Heart left ventricle (tissue), 16 donors: ENCODE data around the gene BMPER. TPM values are rescaled to one million over a fixed set of nuclear protein-coding genes. Genes with fewer than 3 reads are reported as not detected.

Experiments used
- ATAC-seq, 4 donors: fragments of 200-7000 bp; cut with Tn5 transposase; one replicate each; pipeline ENCODE4 v1.9.1; 2020 to 2022; ENCODE audit warnings: moderate library complexity in 4 of 4, mild to moderate bottlenecking in 3 of 4, moderate number of reproducible peaks in 1 of 4
- DNase-seq, 5 donors: peaks; one replicate each; pipeline ENCODE4 v3.0.0-alpha.2; 2020
- H3K27ac ChIP-seq, 12 donors: fragments of 200-600 bp; sonication (generic) in 4 of 12; one replicate each; pipeline versions ENCODE4 v1.5.0 to v1.8.0; 2016 to 2022; ENCODE audit warnings: mild to moderate bottlenecking in 2 of 12
- H3K27me3 ChIP-seq, 9 donors: fragments of 200-600 bp; sonication (generic) in 2 of 9; one replicate each; pipeline versions ENCODE4 v1.5.1 to v1.8.0; 2016 to 2022; ENCODE audit warnings: mild to moderate bottlenecking in 3 of 9
- H3K36me3 ChIP-seq, 9 donors: fragments of 200-600 bp; sonication (generic) in 2 of 9; one replicate each; pipeline versions ENCODE4 v1.5.0 to v1.8.0; 2018 to 2022; ENCODE audit warnings: mild to moderate bottlenecking in 2 of 9
- H3K4me1 ChIP-seq, 12 donors: fragments of 200-600 bp; sonication (generic) in 4 of 12; one replicate each; pipeline versions ENCODE4 v1.5.0 to v1.8.0; 2016 to 2022; ENCODE audit warnings: mild to moderate bottlenecking in 3 of 12
- H3K4me3 ChIP-seq, 12 donors: fragments of 200-600 bp; sonication (generic) in 4 of 12; one replicate each; pipeline versions ENCODE4 v1.5.0 to v1.8.0; 2017 to 2022; ENCODE audit warnings: mild to moderate bottlenecking in 9 of 12, moderate library complexity in 4 of 12
- H3K9me3 ChIP-seq, 12 donors: fragments of 200-600 bp; sonication (generic) in 4 of 12; one replicate each; pipeline versions ENCODE4 v1.5.0 to v1.8.0; 2016 to 2022; ENCODE audit warnings: mild to moderate bottlenecking in 1 of 12
- CTCF ChIP-seq, 12 donors: fragments of 200-600 bp; sonication (generic) in 4 of 12; IDR thresholded peaks; one replicate each; pipeline versions ENCODE4 v1.5.0 to v1.8.0; 2018 to 2022; ENCODE audit warnings: antibody characterized with exemption in 12 of 12, mild to moderate bottlenecking in 5 of 12
- POLR2A ChIP-seq, 2 donors: fragments of 450-650 bp; IDR thresholded peaks; one replicate each; pipeline ENCODE4 v1.6.1; 2017; ENCODE audit warnings: antibody characterized with exemption in 2 of 2, mild to moderate bottlenecking in 2 of 2, moderate library complexity in 2 of 2
- WGBS, 4 donors: extraction: QIAGEN DNeasy Blood & Tissue Kit in 2 of 4; methylation state at CpG; one replicate each; pipeline versions ENCODE4 v1.1.5 to v1.1.7; 2013 to 2018; 5-methylcytosine and 5-hydroxymethylcytosine counted together
- intact Hi-C, 10 donors: fragments of 100-400 bp; cut with DNase I; formaldehyde crosslinking; loops; one replicate each; pipeline versions ENCODE4 v1.11.1 to v1.14.2; 2022
- long read RNA-seq, 3 donors: library from polyadenylated mRNA; unstranded; transcript quantifications; one replicate each; pipeline ENCODE4 v2.0.0, GENCODE V29; 2020 to 2021
- polyA plus RNA-seq, 2 donors: library from polyadenylated mRNA; stranded (reverse); fragments of 200-250 nt; gene quantifications; one replicate each; pipeline ENCODE4 v1.2.3, GENCODE V29; 2013
- total RNA-seq, 9 donors: library from RNA; depleted of rRNA in 2 of 9; stranded (reverse); fragments of >200 nt in 2 of 9; fragmentation: NEBNext Ultra II Directional in 3 of 9; extraction: Animal tissue kit (Norgen Biotek cat#: 25700) in 3 of 9; gene quantifications; one replicate each; pipeline versions ENCODE4 v1.1.0 to v1.2.4, GENCODE V29; 2016 to 2023
- donor health status: ischemic (EF 13 %, LVEDD 7.1; RV severe dilation, severe dysfunction).
- donor health status: healthy with polysubstance abuse.
- donor health status: DM: no; HTN: yes; CAD: no.
- donor health status: DM: no; HTN: no; CAD: no.
- donor health status: ischemic (EF 25% LVEDD 6.9; RV normal size, moderate dysfunction).
- donor health status: ischemic (EF 25% LVEDD 5.7; RV mildly dilated, moderate dysfunction).
- donor health status: healthy.
- donor health status: DM: yes; HTN: yes; CAD: no.
- donor health status: ischemic (EF 35%, LVEDD 5.7; RV mildly dilated, moderate dysfunction).
- donor health status: nonischemic (EF 11% LVEDD 7.7; RV severe dilation, severe dysfunction).
- donor health status: DM: yes; HTN: yes; CAD: no.
- donor health status: PGD.
- donor health status: ischemic (EF 29% LVEDD 5.4; RV normal size, mild dysfunction).
- donor health status: nonischemic (EF 23%, LVEDD 6.1; RV moderate dilation, normal function).

Gene BMPER
- 1 to 10 TPM in 5 of 9 donors, under 1 TPM in 4; 0.05 to 4.2 (median 1.4) TPM for total RNA-seq
- under 1 TPM; 0.34 to 0.50 TPM for polyA plus RNA-seq
- long read RNA-seq, donor 1, partial matches to known transcripts, result 1 of 1 reads
- long read RNA-seq, donor 1, other reads (novel, unspliced or antisense), result 0 of 1 reads
- long read RNA-seq, donor 2, result 0 reads
- long read RNA-seq, donor 3, result 0 reads

GRCh38 chr7:33905389-33906032, at the start of gene BMPER:
Gene BMPER, plus strand, starts transcription at chr7:33905539. Its CDS starts 75 bp downstream, at chr7:33905614.
- Histone ChIP-seq H3K27me3 (peaks cover 0 to 75% (median 17%) of the 10 kb centered on the region in 9 donors), H3K4me3 (peak within 1 kb of the TSS; percentile 42 to 81 (median 62)), H3K4me1 (peaks cover 0 to 21% (median 4%) of the 10 kb centered on the region in 12 donors), H3K9me3 (no peaks in the 10 kb centered on the region), H3K27ac (peak within 1 kb of the TSS in 4 of 12 donors; percentile 30 to 68 (median 44)), H3K36me3 (no peaks in the 10 kb centered on the region)
- DNase-seq, result peak in 2 of 5 donors; percentile 31 to 52
- intact Hi-C loops, result no loop called here
- WGBS, 4 donors, result 4 to 10% (median 7%) methylated on average over 22 to 46 of the region's 47 CpGs
- no peak for TF ChIP-seq POLR2A (IDR thresholded peaks at IDR 0.05)
- no peak for TF ChIP-seq CTCF (IDR thresholded peaks at IDR 0.05)
- peak in 1 of 4 donors; percentile 44 for ATAC-seq

GRCh38 chr7:33861947-33862346, 43.4 kb upstream of the BMPER start:
- ATAC-seq, result no peak
- TF ChIP-seq POLR2A (IDR thresholded peaks at IDR 0.05), result no peak
- no peak for TF ChIP-seq CTCF (IDR thresholded peaks at IDR 0.05)
- no peak overlapping the region for H3K4me3 ChIP-seq
- intact Hi-C loops, result loop anchor here in 1 of 10 donors (5.0 kb wide), 1 partner anchor 55 kb away; no protein-coding TSS in a partner anchor
- DNase-seq, result no peak
- no peaks in the 10 kb centered on the region for H3K36me3 ChIP-seq
- H3K27ac ChIP-seq, result no peak overlapping the region
- H3K4me1 ChIP-seq, result peaks cover 0 to 13% (median 7%) of the 10 kb centered on the region in 12 donors
- peaks cover 0 to 9% (median 0%) of the 10 kb centered on the region in 9 donors for H3K27me3 ChIP-seq
- H3K9me3 ChIP-seq, result no peaks in the 10 kb centered on the region

GRCh38 chr7:33862946-33863814, 42.2 kb upstream of the BMPER start:
- Histone ChIP-seq H3K36me3 (no peaks in the 10 kb centered on the region), H3K27me3 (peaks cover 0 to 8% (median 0%) of the 10 kb centered on the region in 9 donors), H3K27ac (no peak overlapping the region), H3K4me3 (peak overlapping the region in 1 of 12 donors; percentile 14), H3K9me3 (no peaks in the 10 kb centered on the region), H3K4me1 (peaks cover 0 to 13% (median 7%) of the 10 kb centered on the region in 12 donors)
- intact Hi-C loops, result loop anchor here in 1 of 10 donors (5.0 kb wide), 1 partner anchor 56 kb away; no protein-coding TSS in a partner anchor
- WGBS, 4 donors, result 30 to 41% (median 37%) methylated on average over 10 of the region's 10 CpGs
- ATAC-seq, result peak; percentile 70 to 91 (median 83)
- DNase-seq, result peak in 1 of 5 donors; percentile 67
- no peak for TF ChIP-seq CTCF (IDR thresholded peaks at IDR 0.05)
- no peak for TF ChIP-seq POLR2A (IDR thresholded peaks at IDR 0.05)
